Esophagus (tissue), 2 donors: Measurements from ENCODE around the gene GATA6. TPM values are rescaled to one million over a fixed set of nuclear protein-coding genes. Genes with fewer than 3 reads are reported as not detected.
"Not testable (repeated sequence)": the region's sequence is repeated elsewhere in the genome, so short reads cannot be mapped to it uniquely, and the experiment has no call there.

Experiments
- H3K27ac ChIP-seq, 2 donors: one replicate each; pipeline ENCODE4 v1.5.1; 2013; ENCODE audit warnings: low read depth in 2 of 2, mild to moderate bottlenecking in 2 of 2, inconsistent platforms in 1 of 2, low read length in 1 of 2, moderate library complexity in 1 of 2
- H3K27me3 ChIP-seq, 2 donors: one replicate each; pipeline ENCODE4 v1.6.1; 2013; ENCODE audit warnings: low read length in 2 of 2, control low read depth in 1 of 2, mild to moderate bottlenecking in 1 of 2; ENCODE audit not compliant: insufficient read depth in 2 of 2, control insufficient read depth in 1 of 2
- H3K36me3 ChIP-seq, 2 donors: one replicate each; pipeline ENCODE4 v1.6.1; 2013; ENCODE audit warnings: low read length in 1 of 2; ENCODE audit not compliant: control insufficient read depth in 2 of 2, insufficient read depth in 2 of 2
- H3K4me1 ChIP-seq, 2 donors: one replicate each; pipeline ENCODE4 v1.6.1; 2013; ENCODE audit warnings: low read length in 1 of 2; ENCODE audit not compliant: control insufficient read depth in 2 of 2, insufficient read depth in 2 of 2
- H3K4me3 ChIP-seq, 2 donors: one replicate each; pipeline ENCODE4 v1.5.1; 2013; ENCODE audit warnings: low read length in 2 of 2, mild to moderate bottlenecking in 2 of 2, low read depth in 1 of 2, moderate library complexity in 1 of 2
- H3K9me3 ChIP-seq, 2 donors: one replicate each; pipeline ENCODE4 v1.6.1; 2013; ENCODE audit warnings: mild to moderate bottlenecking in 2 of 2, low read depth in 1 of 2, low read length in 1 of 2, moderate library complexity in 1 of 2; ENCODE audit not compliant: control insufficient read depth in 2 of 2, insufficient read depth in 1 of 2
- WGBS, 2 donors: extraction: QIAGEN DNeasy Blood & Tissue Kit; methylation state at CpG; one replicate each; pipeline ENCODE4 v1.1.7; 2013; 5-methylcytosine and 5-hydroxymethylcytosine counted together
- polyA plus RNA-seq, 2 donors: library from polyadenylated mRNA; stranded (reverse); fragments of 200-250 nt; gene quantifications; one replicate each; pipeline ENCODE4 v1.2.3, GENCODE V29; 2013
- donor health status: healthy with polysubstance abuse.
- donor health status: Bipolar disorder and iron deficiency.

The GATA6 gene
- polyA plus RNA-seq, 2 donors = 0.35 to 0.41 TPM

GRCh38 chr18:22177327-22177871 is 8.0 kb downstream of the GATA6 start:
- Histone ChIP-seq H3K9me3 (no peaks in the 10 kb centered on the region), H3K4me1 (no peaks in the 10 kb centered on the region), H3K4me3 (no peak overlapping the region), H3K27me3 (no peaks in the 10 kb centered on the region), H3K36me3 (no peaks in the 10 kb centered on the region), H3K27ac (no peak overlapping the region)
- WGBS, 2 donors = 64 to 86% methylated on average over 13 of the region's 13 CpGs

- H3K4me1 ChIP-seq = no peaks in the 10 kb centered on the region
- no peak overlapping the region for H3K4me3 ChIP-seq
- H3K27ac ChIP-seq = no peak overlapping the region
- no peaks in the 10 kb centered on the region for H3K36me3 ChIP-seq
- no peaks in the 10 kb centered on the region for H3K9me3 ChIP-seq
- no peaks in the 10 kb centered on the region for H3K27me3 ChIP-seq
Measured at GRCh38 chr18:22179174-22179573, 9.8 kb downstream of the GATA6 start.

GRCh38 chr18:22179631-22180030 is 10.2 kb downstream of the GATA6 start:
- Histone ChIP-seq H3K4me3 (no peak overlapping the region), H3K36me3 (no peaks in the 10 kb centered on the region), H3K4me1 (no peaks in the 10 kb centered on the region), H3K27me3 (no peaks in the 10 kb centered on the region), H3K27ac (no peak overlapping the region), H3K9me3 (no peaks in the 10 kb centered on the region)
- 74 to 94% methylated on average over 1 of the region's 1 CpG for WGBS, 2 donors

- 61 to 80% methylated on average over 6 of the region's 6 CpGs for WGBS, 2 donors
- Histone ChIP-seq H3K9me3 (no peaks in the 10 kb centered on the region), H3K4me3 (no peak overlapping the region), H3K27me3 (no peaks in the 10 kb centered on the region), H3K36me3 (no peaks in the 10 kb centered on the region), H3K4me1 (no peaks in the 10 kb centered on the region), H3K27ac (no peak overlapping the region)
Measured at GRCh38 chr18:22180722-22181121, 11.3 kb downstream of the GATA6 start.

- WGBS, 2 donors = 75 to 91% methylated on average over 4 of the region's 4 CpGs
- Histone ChIP-seq H3K4me1 (no peaks in the 10 kb centered on the region), H3K27ac (no peak overlapping the region), H3K36me3 (no peaks in the 10 kb centered on the region), H3K9me3 (no peaks in the 10 kb centered on the region), H3K4me3 (no peak overlapping the region), H3K27me3 (peaks cover 0 to 6% of the 10 kb centered on the region in 2 donors)
Measured at GRCh38 chr18:22182884-22183697, 13.7 kb downstream of the GATA6 start.

GRCh38 chr18:22183698-22184170 is 14.3 kb downstream of the GATA6 start:
- H3K36me3 ChIP-seq = no peaks in the 10 kb centered on the region
- WGBS, 2 donors = 65 to 84% methylated on average over 3 of the region's 3 CpGs
- no peak overlapping the region for H3K27ac ChIP-seq
- peaks cover 0 to 6% of the 10 kb centered on the region in 2 donors for H3K27me3 ChIP-seq
- H3K4me3 ChIP-seq = no peak overlapping the region
- no peaks in the 10 kb centered on the region for H3K4me1 ChIP-seq
- no peaks in the 10 kb centered on the region for H3K9me3 ChIP-seq

- H3K9me3 ChIP-seq, H3K4me3 ChIP-seq, H3K27ac ChIP-seq, H3K36me3 ChIP-seq, H3K27me3 ChIP-seq, H3K4me1 ChIP-seq: not testable (repeated sequence)
- WGBS, 2 donors = 73 to 79% methylated on average over 8 of the region's 8 CpGs
Measured at GRCh38 chr18:22184573-22184972, 15.2 kb downstream of the GATA6 start.

- Histone ChIP-seq H3K27ac (no peak overlapping the region), H3K4me1 (no peaks in the 10 kb centered on the region), H3K36me3 (no peaks in the 10 kb centered on the region), H3K4me3 (no peak overlapping the region), H3K27me3 (peaks cover 0 to 6% of the 10 kb centered on the region in 2 donors), H3K9me3 (no peaks in the 10 kb centered on the region)
- WGBS, 2 donors = 87% methylated on average over 6 of the region's 6 CpGs
Measured at GRCh38 chr18:22185273-22185672, 15.9 kb downstream of the GATA6 start.

GRCh38 chr18:22185771-22186386 is 16.5 kb downstream of the GATA6 start:
- Histone ChIP-seq H3K4me1 (no peaks in the 10 kb centered on the region), H3K4me3 (no peak overlapping the region), H3K36me3 (no peaks in the 10 kb centered on the region), H3K27ac (no peak overlapping the region), H3K27me3 (peaks cover 0 to 6% of the 10 kb centered on the region in 2 donors), H3K9me3 (no peaks in the 10 kb centered on the region)
- WGBS, 2 donors = 76 to 92% methylated on average over 10 of the region's 10 CpGs
